Hematopoietic multipotent progenitor cell treated with erythropoietin and hydrocortisone succinate and interleukin-3 and kit ligand, for 8 days (in vitro differentiated cells): ENCODE results near the gene MRPL54.
"Not testable (repeated sequence)": the region's sequence is repeated elsewhere in the genome, so short reads cannot be mapped to it uniquely, and the experiment has no call there.

Source experiments
- DNase-seq: peaks from one replicate; pipeline ENCODE4 v3.0.0-alpha.2; 2015

Gene MRPL54

GRCh38 chr19:3743486-3743885 lies 19.0 kb upstream of the MRPL54 start:
- peak; percentile 24 for DNase-seq

GRCh38 chr19:3745363-3746045 lies 17.0 kb upstream of the MRPL54 start:
- no peak for DNase-seq

GRCh38 chr19:3746371-3747056 lies 16.0 kb upstream of the MRPL54 start:
- DNase-seq = no peak

GRCh38 chr19:3748965-3749364 lies 13.5 kb upstream of the MRPL54 start:
- no peak for DNase-seq

GRCh38 chr19:3750211-3750610 lies 12.3 kb upstream of the MRPL54 start:
- peak; percentile 34 for DNase-seq

GRCh38 chr19:3751236-3751635 lies 11.2 kb upstream of the MRPL54 start:
- no peak for DNase-seq

GRCh38 chr19:3752492-3752891 lies 10.0 kb upstream of the MRPL54 start:
- DNase-seq = no peak

- no peak for DNase-seq
Measured at GRCh38 chr19:3753631-3754410, 8.7 kb upstream of the MRPL54 start.

- not testable (repeated sequence) for DNase-seq
Measured at GRCh38 chr19:3757705-3758104, 4.8 kb upstream of the MRPL54 start.

- DNase-seq = not testable (repeated sequence)
Measured at GRCh38 chr19:3758297-3758696, 4.2 kb upstream of the MRPL54 start.

- no peak for DNase-seq
Measured at GRCh38 chr19:3759482-3760254, 2.8 kb upstream of the MRPL54 start.

- no peak for DNase-seq
Measured at GRCh38 chr19:3760871-3761361, 1.6 kb upstream of the MRPL54 start.

- peak; percentile 93 for DNase-seq
Measured at GRCh38 chr19:3761382-3762129, 926 bp upstream of the MRPL54 start, which contains the start of gene APBA3. APBA3 (minus strand) TSS chr19:3761692; CDS start chr19:3760264, 1,428 bp downstream.

GRCh38 chr19:3762130-3762473 lies 380 bp upstream of the MRPL54 start:
- no peak for DNase-seq

GRCh38 chr19:3765121-3765520 lies 2.6 kb downstream of the MRPL54 start:
- no peak for DNase-seq

- DNase-seq = not testable (repeated sequence)
Measured at GRCh38 chr19:3765757-3766156, 3.3 kb downstream of the MRPL54 start.

GRCh38 chr19:3766520-3766919 lies 4.0 kb downstream of the MRPL54 start:
- DNase-seq = no peak

- DNase-seq = no peak
Measured at GRCh38 chr19:3767050-3767449, 4.6 kb downstream of the MRPL54 start.

- no peak for DNase-seq
Measured at GRCh38 chr19:3768015-3768747, 5.7 kb downstream of the MRPL54 start.

- DNase-seq = no peak
Measured at GRCh38 chr19:3768748-3769099, 6.2 kb downstream of the MRPL54 start.

GRCh38 chr19:3769494-3769893 lies 7.0 kb downstream of the MRPL54 start:
- DNase-seq = no peak
